GM19463 (cell line): ENCODE data around the gene AHI1.

Source experiments
- ATAC-seq: cut with Tn5 transposase; IDR thresholded peaks from one replicate; pipeline ENCODE4 v1.9.1; 2021; ENCODE audit warnings: mild to moderate bottlenecking, moderate library complexity; ENCODE audit not compliant: unreplicated experiment

AHI1 gene

DNA sequence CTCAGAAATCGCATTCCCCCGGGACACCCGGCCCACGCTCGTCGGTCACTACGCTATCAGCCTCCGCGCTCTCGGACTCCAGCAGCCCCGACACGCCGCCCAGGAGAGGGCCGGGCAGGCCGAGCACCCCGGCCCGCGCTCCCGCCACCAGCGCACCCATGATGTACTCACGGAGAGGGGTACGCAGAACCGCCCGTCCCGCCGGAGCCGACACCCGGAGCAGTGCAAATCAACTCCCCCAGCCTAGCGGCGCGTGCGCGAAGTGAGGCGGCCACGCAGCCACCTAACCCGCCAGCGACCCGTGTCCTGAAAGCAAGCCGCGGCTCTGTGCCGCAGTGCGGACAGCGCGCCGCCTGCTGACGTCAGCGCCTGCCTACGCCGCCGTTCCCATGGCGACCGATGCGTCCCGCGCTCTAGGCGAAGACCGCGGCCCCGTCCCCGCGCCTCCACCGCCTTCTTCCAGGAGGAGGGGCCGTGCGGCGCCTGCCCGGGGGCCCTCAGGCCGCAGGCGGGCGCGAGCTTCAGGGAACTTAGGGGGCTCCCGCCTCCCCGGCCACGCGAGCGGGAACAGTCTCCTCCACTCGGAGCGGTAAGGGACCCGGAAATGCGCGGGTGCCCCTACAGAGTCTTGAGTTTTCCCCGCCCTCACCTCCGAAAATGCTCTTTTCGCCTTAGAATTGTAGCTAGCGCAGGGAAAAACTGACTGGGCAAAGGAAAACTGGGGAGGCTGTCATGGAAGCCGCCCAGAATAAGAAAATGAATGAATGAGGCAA is at the start of gene AHI1:
TSS of gene AHI1 (minus strand) at position 329 of the 773 bp plus-strand sequence. CDS start 5,503 bp downstream, outside the sequence.
- peak; percentile 97 for ATAC-seq

DNA sequence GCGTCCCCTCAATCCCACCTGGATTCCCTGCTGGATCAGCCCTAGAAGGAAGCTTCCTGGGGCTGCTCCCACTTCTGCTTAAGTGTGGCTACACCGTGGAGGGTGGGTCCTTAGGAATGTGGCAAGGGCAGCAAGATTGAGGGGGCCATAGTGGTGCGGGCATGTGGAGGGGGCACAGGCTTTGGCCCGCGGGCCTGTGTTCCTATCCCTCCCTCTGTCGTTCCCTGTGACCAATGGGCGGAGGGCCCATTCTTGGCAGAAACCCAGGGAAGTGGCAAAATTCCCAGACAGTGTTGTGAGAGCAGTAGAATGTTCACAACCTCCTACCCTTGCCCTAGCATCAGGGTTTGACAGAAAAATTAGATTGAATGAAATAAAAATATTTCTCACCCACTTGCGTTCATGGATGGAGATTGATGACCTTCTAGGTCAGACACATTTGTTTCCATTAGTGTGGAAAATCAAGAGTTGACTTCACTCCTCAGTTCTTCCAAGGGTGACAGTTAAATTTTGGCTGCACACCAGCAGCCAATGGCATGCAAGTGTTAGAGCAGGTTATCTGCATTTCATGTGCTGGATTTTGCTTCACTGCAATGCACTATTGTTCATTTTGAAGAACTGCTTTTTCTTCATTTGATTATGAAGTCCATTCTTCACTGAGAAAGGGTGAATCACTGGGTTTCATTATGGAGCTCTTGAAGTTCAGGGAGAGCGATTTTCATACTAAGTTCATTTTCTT is 49.3 kb upstream of the AHI1 start:
- ATAC-seq = no peak

DNA sequence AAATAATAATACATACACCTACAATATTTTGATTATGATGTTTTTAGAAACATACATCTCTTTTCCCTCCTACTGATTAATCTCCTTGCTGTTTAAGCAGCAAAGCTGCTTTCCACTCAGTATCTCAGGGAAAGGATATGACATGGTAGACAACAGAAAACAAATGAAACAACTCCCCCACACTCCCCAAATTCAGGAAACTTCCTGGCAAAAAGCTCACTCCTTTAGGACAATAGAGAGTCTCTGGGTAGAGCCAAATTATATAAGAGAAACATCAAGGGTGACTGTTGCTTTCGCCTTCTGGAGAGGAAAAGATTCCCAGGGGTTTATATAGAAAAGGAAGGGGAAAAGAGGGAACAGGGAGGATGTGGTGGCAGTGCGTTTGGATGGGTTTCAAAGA is 48.7 kb upstream of the AHI1 start:
- ATAC-seq = no peak

DNA sequence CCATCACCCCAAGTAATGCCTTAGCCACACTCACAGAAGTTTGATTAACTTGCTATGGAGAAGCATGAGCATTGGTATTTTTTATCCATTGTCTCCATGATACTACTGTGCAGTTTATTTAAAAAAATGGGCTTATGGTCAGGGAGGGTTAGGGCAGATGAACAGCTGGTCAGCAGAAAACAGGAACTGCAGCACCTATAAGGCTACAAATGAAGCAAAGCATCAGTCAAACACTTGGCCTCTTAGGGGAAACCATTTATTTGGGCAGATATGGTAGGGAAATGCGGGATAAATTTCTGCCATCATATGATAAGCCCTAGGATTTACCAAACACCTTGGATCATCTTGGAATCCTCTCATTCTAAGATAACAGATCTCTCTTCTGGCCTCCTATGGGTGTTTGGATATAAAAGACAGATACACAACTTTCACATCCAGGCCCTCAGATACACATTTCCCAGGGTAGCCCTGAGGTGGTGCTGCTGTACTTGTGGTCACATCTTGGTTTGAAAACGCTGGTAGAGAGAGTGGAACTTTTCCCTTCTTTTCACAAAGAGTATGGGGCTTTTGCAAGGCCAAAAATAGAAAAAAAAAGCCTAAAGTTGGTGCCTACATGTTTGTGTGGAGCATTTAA is 42.8 kb upstream of the AHI1 start:
- no peak for ATAC-seq

DNA sequence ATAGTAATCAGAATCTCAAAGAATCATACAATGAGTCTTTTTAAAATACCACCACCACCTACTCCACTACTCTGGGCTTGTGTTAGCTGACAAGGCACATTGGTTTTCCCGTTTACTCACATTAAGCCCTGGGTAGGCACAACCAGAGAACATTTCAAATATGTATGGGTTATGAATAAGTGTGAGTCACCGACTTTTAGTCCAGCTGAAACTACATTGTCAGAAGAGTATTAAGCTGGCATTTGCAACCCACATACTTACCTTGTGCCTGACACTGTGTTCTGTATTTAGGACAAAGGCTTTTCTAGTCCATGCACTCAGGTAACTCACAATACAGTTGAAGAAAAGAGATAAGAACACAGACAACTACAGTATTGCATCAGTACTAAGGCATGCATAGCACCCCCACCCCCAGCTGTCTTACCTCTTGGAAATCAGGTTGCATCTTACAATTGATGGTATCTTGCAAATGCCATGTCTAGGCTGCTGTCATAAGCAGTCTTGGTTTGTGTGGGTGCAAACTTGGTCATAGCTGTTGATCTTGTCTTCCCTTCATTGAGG is 40.3 kb upstream of the AHI1 start:
- no peak for ATAC-seq

DNA sequence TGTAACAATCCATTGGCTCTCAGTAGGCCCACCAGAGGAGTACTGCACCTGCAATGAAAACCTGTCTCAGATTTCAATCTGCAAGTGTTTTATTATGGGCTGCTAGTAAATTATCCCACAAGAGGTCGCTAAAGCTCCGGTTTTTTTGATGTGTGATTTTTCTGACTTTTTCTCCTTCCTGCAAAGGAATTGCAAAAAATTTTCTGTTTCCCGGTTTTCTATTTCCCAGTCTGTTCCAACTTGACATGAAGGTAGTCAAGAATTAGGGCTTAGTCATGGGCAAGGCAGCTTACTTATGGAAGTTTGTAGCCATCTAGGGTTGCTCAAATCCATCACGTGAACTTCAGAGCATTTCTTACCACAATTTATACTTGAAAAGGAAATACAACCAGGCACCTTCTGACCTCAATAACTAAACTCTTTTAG is 38.5 kb upstream of the AHI1 start:
- ATAC-seq = no peak

DNA sequence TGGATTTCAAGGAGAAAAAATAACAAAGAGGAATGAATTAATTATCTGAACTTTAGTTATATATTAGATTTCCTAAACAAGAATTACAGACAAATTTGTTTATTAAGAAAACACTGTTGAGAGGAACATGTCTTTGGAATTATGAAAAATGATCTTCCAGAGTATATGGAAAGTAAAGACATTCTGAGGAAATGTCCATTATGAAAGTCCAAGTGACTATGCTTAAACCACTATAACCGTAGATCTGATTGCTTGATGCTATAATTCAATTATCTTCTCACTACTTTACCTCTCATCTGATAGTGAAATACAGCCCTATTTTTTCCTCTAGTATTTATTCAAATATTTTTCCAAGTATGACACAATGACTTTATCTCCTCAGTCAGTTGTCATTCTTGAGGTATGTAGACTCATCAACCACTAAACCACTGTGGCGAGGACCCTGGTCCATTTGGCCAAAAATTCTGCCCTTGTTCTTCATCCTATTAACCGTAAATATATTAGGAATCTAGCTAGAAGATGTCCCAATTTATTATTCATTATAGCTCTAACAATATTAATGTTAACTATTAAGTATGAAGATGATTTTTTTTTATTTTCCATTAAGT is 37.3 kb upstream of the AHI1 start:
- no peak for ATAC-seq

DNA sequence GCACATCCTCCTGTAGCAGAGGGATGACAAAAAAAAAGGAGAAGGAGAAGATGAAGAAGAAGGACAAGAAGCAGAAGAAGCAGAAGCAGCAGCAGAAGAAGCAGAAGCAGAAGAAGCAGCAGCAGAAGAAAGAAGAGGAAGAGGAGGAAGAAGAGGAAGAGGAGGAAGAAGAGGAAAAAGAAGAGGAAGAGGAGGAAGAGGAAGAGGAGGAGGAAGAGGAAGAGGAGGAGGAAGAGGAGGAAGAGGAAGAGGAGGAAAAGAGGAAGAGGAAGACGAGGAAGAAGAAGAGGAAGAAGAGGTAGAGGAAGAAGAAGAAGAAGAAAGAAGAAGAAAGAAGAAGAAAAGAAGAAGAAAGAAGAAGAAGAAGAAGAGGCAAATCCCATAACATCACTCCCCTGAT is 35.0 kb upstream of the AHI1 start:
- ATAC-seq = no peak

DNA sequence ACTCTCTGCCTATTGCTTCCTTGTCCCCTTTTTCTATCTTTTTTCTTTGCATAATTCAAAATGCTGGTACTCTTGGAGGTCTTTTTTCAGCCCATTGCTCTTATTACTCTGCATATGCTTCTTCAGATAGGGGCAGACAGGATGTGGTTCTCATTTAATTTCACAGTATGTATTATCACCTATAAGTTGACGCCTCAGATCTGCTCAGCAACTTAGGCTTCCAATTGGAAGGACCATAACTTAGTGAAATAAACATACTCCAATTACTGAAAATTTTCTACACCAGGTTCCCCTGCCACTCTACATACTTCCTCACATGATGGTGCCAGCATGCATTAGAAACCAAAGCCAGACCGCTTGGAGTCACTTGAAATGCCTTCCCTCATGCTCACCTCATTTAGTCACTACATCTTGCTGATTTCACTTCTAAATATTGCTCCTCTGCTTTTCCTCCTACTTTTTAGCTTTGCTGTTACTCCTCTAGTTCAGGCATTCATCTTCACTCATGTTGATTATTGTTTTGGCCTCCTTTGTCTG is 34.5 kb upstream of the AHI1 start:
- no peak for ATAC-seq

DNA sequence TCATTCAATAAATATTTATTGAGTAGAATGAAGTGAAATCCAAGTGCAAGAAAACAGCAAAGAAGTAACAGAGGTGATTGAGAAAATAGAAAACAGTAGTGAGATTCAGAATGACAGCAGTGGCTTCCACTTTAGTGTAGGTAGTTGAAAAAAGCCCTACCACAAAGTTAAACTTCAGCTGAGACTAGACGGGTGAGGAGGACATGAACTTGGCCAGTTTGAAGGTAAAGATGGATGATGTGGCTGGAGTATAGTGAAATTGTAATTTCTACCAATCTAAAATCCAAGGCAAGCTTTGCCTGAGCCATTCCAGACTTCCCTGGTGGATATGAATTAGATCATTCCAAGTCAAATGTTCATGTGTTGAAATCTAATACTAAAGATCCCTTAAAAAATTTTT is 32.6 kb upstream of the AHI1 start:
- ATAC-seq = no peak

DNA sequence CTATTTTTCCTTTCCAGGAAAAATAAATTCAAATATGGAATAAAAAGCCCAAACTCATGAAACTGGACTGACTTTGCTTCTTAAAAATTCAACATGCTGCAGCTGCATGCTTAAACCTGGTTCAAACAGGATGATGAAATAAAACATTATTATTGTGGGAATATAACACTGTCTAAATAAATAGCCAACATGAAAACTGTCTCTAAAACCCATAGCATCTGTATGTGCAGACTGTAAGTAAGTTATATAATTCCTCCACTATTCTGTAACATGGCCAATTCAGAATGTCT is 30.4 kb upstream of the AHI1 start:
- ATAC-seq = no peak

DNA sequence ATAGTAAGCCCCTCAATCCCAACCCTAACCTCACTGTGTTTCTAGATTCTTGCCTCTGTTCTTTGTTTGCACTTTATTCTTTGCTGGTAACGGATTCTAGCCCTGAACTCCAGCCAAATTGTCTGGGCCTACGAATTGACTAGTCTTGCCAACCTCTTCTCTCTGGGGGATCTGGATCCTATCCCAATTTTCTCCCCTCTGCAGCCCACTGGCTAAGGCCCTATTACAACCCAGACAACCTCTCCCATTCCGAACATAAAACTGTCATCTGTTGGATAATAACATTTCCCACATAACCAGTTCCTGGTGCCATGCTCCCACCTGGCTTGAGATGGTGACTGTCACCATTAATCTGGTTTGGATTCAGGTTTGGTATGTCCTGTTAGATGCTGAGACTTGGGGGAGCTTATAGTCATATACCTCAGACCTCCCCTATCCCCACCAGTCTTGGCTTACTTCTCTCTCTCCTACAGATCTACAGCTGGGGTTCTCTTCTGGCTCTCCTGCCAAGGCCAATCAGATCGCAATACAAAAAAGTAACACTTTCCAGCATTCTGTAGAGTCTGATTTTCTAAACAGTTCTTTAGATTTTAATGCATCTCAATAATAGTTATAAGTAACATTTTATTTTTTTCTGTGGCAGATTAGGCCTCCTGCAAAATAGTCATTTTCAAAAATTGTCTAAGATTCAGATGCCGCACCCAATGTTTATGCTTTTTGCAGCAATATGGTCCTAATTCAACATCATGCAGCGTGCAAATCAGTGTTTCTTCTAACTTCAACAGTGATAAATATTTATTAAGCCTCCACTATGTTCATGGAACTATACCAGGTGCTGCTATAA is 29.8 kb upstream of the AHI1 start:
- no peak for ATAC-seq

DNA sequence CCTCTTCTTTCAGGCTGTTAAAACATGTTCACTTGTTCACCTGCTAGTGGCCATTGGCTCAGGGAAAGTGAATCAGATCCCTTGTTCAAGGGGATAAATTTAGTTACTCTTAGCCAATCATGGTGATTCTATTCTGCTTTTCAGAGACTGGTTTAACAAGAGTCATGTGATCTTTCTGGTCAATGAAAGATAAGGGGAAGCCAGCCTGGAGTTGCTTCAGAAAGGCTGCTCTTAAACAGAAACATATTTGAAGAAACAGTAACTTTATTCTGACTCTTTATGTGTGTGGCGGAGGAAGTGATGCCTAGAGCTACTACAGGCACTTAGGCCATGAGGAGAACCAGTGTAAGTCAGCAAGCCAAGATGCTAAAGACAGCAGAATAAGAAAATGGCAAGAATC is 28.1 kb upstream of the AHI1 start:
- no peak for ATAC-seq

DNA sequence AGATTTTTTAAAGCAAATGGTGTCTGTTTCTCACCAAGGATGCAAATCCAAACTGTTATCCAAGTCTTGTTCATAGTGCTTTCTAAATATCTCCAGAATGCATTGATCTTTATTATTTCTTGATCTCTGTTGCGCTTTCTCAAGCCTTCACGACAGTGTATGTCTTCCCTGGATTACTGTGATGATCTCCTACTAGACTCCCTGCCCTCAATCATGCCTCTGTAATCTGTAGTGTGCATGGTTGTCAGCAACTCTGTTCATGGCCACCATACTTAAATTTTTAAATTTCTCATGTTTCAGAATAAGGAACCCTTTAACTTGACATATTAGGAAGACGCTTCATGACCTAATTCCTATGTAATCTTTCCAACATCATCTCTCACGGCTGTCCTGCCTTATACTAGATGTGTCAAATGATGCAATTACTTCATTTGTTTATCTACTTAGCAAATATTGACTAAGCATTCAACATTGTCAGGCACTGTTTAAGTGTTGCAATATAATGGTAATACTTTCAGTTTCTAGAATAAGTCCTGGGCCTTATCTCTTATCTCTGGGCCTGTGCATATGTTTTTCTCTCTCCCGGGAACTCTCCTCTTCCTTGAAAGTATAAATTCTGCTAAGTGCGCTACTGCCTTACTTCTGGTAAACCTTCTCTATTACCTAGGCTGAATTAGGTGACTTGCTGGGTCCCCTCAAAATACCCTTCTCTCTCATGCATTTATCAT is 25.6 kb upstream of the AHI1 start:
- no peak for ATAC-seq

DNA sequence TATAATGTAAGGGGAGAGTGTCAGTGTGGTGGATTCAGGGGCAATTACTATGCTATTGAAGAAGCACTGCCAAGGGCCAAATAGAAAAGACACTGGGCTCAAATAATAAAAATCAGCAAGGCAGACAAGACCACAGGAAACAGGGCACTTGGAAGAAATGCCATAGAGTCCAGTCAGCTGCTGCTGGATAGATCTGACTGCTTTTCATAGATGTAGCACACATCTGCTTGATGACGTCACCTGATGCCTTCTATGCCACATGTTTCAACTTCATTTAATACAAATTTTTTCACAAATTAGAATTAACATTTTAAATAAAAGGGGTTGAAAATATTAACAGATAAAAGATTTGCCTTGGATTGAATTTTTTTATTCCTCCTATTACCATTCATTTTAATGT is 23.9 kb upstream of the AHI1 start:
- no peak for ATAC-seq

DNA sequence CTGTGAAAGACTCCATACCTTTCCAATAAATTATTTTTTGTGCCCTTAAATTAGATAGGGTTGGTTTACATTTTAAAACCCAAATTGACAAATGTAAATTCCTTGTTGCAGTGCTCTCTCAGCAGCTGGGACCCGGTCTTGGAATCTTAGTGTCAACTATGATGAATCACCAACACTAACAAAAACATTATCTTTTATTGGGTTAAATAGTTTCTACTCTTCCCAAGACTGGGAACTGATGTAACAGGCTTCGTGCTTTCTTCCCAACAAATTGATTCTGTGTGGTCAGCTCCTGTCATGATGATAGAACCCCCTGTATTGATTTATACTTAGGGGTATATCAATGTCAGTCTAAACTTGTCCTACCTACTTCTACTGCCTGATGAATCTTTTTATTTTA is 23.2 kb upstream of the AHI1 start:
- ATAC-seq = no peak

DNA sequence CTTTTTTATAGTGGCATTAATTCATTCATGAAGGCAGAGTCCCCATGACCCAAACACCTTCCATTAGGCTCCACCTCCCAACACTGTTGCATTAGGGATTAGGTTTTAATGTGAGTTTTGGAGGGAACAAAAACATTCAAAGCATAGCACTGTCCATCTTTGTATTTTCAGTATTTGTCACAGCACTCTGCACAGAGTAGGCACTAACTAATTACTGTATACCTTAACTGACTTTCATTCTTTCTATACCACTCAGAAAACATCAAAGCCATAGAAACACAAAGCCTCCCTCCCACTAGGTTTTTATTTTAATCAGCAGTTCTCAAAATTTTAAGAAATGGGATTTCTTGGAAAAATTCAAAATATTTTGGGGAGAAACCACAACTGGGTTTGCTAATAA is 21.8 kb upstream of the AHI1 start:
- no peak for ATAC-seq

DNA sequence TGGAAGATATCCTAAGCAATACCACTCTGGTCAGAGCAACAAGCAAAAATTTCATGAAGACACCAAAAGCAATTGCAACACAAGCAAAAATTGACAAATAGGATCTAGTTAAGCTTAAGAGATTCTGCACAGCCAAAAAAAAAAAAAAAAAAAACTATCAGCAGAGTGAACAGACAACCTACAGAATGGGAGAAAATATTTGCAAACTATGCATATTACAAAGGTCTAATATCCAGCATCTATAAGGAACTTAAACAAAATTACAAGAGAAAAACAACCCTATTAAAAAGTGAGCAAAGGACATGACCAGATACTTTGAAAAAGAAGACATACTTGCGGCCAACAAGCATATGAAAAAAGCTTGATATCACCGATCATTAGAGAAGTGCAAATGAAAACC is 20.0 kb upstream of the AHI1 start:
- no peak for ATAC-seq

DNA sequence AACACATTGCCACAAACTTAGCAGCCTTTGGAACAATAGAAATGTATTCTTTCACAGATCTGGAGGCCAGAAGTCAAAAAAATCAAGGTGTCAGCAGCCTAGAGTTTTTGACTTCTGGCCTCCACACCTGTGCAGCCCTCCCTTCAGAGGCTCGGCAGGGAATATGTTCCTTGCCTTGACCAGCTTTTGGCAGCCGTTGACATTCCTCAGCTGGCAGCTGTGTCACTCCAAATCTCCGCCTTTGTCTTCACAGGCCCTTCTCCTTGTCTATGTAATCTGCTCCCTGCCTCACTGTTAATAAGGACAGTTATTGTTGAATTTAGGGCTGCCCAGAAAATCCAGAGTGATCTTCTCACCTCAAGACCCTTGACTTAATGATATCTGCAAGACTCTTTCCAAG is 17.2 kb upstream of the AHI1 start:
- ATAC-seq = no peak
